Effector memory CD8-positive, alpha-beta T cell (primary cell): ENCODE measurements around the gene ACAP3.

Experiments
- ATAC-seq: fragments of 150-1000 bp; cut with Tn5 transposase; replicated peaks from 2 replicates; pipeline ENCODE4 v1.10.0; 2021; ENCODE audit warnings: mild to moderate bottlenecking, moderate library complexity
- DNase-seq, 3 experiments: peaks; one replicate each; pipeline ENCODE4 v3.0.0; 2021
- H3K27ac Mint-ChIP-seq, 2 donors: one replicate each; pipeline ENCODE4 v1.8.0; 2022; ENCODE audit warnings: mild to moderate bottlenecking in 2 of 2, mixed read lengths in 2 of 2, moderate library complexity in 2 of 2
- H3K27me3 Mint-ChIP-seq, 2 donors: one replicate each; pipeline ENCODE4 v1.8.0; 2022; ENCODE audit warnings: mixed read lengths in 2 of 2
- H3K36me3 Mint-ChIP-seq: one replicate; pipeline ENCODE4 v1.8.0; 2022; ENCODE audit warnings: mild to moderate bottlenecking, moderate library complexity, mixed read lengths; ENCODE audit not compliant: insufficient read depth
- H3K4me1 Mint-ChIP-seq, 2 donors: one replicate each; pipeline ENCODE4 v1.8.0; 2022; ENCODE audit warnings: low read depth in 2 of 2, mixed read lengths in 2 of 2
- H3K4me3 Mint-ChIP-seq, 2 donors: one replicate each; pipeline ENCODE4 v1.8.0; 2022; ENCODE audit warnings: mild to moderate bottlenecking in 2 of 2, mixed read lengths in 2 of 2, moderate library complexity in 2 of 2
- H3K9me3 Mint-ChIP-seq, 2 donors: one replicate each; pipeline ENCODE4 v1.8.0; 2022; ENCODE audit warnings: mixed read lengths in 2 of 2

ACAP3 gene

GRCh38 chr1:1300352-1300739 is 7.4 kb downstream of the ACAP3 start:
- peaks cover 0 to 4% of the 10 kb centered on the region in 2 donors for H3K4me1 Mint-ChIP-seq
- no peaks in the 10 kb centered on the region for H3K9me3 Mint-ChIP-seq
- H3K27ac Mint-ChIP-seq: no peak overlapping the region
- H3K27me3 Mint-ChIP-seq: no peaks in the 10 kb centered on the region
- DNase-seq: no peak
- no peak for ATAC-seq
- no peaks in the 10 kb centered on the region for H3K36me3 Mint-ChIP-seq
- H3K4me3 Mint-ChIP-seq: no peak overlapping the region

GRCh38 chr1:1299686-1300351 is 7.9 kb downstream of the ACAP3 start:
- H3K27me3 Mint-ChIP-seq: no peaks in the 10 kb centered on the region
- DNase-seq (no peak), ATAC-seq (peak; percentile 65)
- H3K9me3 Mint-ChIP-seq: no peaks in the 10 kb centered on the region
- H3K4me3 Mint-ChIP-seq: no peak overlapping the region
- peaks cover 0 to 3% of the 10 kb centered on the region in 2 donors for H3K4me1 Mint-ChIP-seq
- no peak overlapping the region for H3K27ac Mint-ChIP-seq
- H3K36me3 Mint-ChIP-seq: no peaks in the 10 kb centered on the region

DNA sequence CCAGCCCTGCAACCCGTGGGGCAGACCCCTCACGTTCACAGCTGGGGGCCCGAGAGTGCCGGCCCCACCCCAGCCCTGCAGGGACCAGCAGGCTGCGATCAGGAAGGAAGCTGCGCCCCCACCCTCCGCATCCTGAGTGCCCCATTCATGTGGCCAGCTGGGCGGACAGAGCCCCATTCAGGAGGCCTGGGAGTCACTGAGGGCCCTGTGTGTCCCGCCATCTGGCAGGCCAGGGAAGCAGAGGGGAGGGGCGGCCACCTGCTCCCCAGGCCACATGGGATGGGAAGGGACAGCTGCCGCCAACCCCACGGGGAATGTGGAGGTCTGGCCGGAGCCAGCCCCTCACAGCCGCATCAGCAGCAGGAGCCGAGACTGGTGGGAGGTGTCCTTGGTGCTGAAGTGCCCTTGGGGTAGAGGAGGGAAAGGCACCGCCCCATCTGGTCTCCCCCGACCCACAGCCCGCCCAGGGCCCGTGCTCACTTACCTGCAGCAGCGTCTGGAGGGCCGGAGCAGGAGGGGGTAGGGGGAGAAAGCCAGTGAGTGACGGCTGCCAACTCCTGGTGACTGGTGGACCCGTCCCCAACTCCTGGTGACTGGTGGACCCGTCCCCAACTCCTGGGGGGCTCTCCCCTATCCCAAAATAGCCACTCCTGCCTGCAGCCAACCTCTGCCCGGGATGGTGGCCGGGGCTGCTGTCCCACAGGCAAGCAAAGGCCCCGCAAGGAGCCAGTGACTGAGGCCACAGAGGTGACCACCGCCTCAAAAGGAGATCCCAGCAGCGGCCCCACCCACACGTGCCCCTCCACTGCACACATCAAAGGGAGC is 8.7 kb downstream of the ACAP3 start:
- Mint-ChIP-seq H3K4me3 (no peak overlapping the region), H3K4me1 (no peaks in the 10 kb centered on the region), H3K27ac (no peak overlapping the region), H3K9me3 (no peaks in the 10 kb centered on the region), H3K36me3 (no peaks in the 10 kb centered on the region), H3K27me3 (no peaks in the 10 kb centered on the region)
- DNase-seq: no peak
- no peak for ATAC-seq

DNA sequence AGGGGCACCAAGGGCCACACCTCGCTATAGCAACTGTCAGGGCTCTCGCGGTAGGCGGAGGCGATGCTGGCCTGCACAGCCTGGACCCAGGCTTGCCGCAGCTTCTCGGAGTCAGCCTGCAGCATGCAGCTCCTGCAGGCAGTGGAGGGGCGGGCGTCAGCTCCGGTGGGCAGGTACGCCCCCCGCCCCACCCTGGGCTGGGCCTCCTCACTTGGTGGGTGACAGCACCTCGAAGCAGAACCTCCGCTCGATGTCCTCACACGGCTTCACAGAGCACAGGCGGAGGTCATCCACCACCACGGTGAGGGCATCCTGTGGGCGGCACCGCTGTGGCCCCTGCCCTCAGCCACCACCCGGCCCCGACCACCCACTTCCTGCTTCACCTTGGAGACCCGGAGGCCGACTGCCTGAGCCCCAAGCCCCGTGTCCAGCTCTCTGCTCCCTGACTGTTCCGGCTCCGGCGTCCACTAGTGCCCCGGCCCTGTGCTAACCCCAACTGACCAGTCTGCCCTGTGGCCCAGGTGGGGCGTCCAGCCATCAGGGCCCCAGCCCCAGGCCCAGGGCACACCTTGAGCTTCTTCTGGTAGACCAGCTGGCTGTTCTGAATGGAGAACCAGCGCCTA is 9.8 kb downstream of the ACAP3 start:
- H3K9me3 Mint-ChIP-seq: no peaks in the 10 kb centered on the region
- H3K4me1 Mint-ChIP-seq: no peaks in the 10 kb centered on the region
- H3K36me3 Mint-ChIP-seq: no peaks in the 10 kb centered on the region
- H3K27ac Mint-ChIP-seq: no peak overlapping the region
- DNase-seq (no peak), ATAC-seq (no peak)
- H3K27me3 Mint-ChIP-seq: no peaks in the 10 kb centered on the region
- no peak overlapping the region for H3K4me3 Mint-ChIP-seq

DNA sequence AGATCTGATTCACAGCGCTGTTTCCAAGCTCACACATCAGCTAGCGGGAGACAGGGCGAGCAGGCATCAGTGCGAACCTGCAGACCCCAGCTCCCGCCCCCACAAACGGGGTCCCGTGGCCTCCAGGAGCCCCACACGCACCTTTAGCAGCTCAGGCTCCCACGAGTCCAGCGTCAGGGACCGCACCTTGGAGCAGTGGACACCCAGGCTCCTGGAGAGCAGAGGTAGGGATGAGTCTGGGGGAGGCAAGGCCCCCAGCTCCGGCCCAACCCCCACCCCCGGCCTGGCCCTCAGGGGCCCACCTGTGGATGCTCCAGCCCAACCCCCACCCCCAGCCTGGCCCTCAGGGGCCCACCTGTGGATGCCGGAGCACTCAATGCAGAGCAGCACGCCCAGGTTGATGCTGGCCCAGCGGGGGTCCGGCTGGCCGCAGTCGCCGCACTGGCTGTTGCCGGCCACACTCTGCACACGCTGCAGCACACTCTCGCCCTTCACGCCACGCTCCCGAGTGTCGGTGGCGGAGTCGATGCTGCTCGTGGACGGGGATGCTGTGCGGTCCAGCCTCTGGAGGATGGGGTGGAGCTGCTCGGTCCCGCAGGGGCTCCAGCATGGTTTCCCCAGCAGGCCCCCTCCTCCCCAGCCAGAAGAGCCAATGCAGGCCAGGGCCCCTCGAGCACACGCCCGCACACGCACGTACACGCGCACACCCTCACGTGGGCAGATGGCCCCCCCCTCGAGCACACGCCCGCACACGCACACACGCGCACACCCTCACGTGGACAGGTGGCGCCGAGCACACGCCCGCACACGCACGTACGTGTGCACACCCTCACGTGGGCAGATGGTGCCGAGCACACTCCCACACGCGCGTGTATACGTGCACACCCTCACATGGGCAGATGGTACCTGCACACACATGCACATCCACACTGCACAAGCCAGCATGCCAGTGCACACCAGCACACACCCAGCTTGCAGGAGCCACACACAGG is 11.4 kb downstream of the ACAP3 start:
- ATAC-seq (no peak), DNase-seq (no peak)
- H3K27me3 Mint-ChIP-seq: no peaks in the 10 kb centered on the region
- no peak overlapping the region for H3K27ac Mint-ChIP-seq
- no peaks in the 10 kb centered on the region for H3K9me3 Mint-ChIP-seq
- peaks cover 4% of the 10 kb centered on the region for H3K36me3 Mint-ChIP-seq
- H3K4me3 Mint-ChIP-seq: no peak overlapping the region
- no peaks in the 10 kb centered on the region for H3K4me1 Mint-ChIP-seq

DNA sequence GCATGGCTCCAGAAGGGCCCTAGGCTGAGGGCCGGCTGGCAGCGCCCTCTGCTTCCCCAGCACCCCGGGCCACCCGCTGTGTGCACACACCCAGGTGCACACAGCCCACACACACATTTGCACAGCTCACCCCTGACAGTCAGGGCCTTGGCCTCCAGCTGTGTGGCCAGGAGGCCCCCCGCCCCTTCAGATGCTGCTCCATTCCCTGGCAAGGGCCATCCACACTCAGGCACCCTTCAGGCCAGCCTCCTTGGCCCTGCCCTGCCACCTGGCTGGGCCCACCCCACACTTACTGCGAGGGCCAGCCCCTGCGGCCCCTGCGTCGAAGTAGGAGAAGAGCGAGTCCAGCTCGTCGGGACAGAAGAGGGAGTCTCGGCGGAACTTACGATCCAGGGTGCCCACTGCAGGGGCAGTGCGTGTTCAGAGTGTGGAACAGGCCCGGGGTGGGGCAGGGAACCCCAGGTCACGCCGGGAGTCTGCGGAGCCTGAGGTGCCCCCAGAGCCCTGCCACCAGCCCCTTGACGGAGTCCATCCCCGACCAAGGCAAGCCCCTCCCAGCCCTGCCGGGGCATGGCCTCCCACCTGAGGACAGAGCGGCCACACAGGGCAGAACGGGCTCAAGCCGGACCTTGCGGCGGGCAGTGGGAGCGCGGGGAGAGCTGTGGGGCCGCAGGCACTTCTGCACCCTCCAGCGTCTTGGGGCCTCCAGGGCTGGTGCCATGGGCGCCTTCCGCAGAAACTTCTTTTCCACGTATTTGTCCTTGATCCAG is 12.4 kb downstream of the ACAP3 start:
- Mint-ChIP-seq H3K4me1 (peaks cover 0 to 3% of the 10 kb centered on the region in 2 donors), H3K9me3 (no peaks in the 10 kb centered on the region), H3K36me3 (peaks cover 4% of the 10 kb centered on the region), H3K27ac (no peak overlapping the region), H3K27me3 (no peaks in the 10 kb centered on the region), H3K4me3 (no peak overlapping the region)
- DNase-seq (no peak), ATAC-seq (no peak)

DNA sequence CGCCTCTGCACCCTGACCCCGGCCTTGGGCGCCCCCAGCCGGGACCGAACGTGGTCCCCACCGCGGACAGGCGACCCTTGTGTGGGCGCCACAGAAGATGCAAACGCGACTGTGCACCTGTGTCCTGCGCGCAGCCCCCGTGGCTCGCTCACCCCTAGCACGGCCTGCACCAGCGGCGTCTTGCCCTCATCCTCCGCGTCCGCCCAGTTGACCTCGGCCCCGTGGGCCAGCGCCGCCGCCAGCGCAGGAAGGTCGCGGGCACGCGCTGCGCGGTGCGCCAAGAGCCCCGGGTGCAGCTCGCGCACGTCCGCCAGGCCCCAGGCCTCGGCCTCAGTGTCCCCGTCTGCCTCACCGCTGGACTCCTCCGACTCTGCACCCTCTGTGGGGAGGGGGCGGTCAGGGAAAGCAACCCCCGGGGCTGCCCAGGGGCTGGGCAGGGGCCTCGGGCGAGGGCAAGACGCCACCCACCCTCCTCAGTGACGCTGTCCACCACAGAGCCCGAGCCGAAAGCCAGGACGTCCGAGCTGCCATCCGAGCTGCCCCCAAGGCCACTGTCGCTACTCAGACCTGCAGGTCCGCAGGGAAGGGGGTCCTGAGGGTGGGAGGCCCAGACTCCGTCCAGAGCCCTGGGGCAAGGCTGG is 13.4 kb downstream of the ACAP3 start:
- peaks cover 4% of the 10 kb centered on the region for H3K36me3 Mint-ChIP-seq
- H3K27me3 Mint-ChIP-seq: no peaks in the 10 kb centered on the region
- no peak for DNase-seq
- no peak overlapping the region for H3K4me3 Mint-ChIP-seq
- no peaks in the 10 kb centered on the region for H3K9me3 Mint-ChIP-seq
- H3K27ac Mint-ChIP-seq: no peak overlapping the region
- ATAC-seq: no peak
- peaks cover 0 to 5% of the 10 kb centered on the region in 2 donors for H3K4me1 Mint-ChIP-seq

GRCh38 chr1:1293263-1294249 is 14.2 kb downstream of the ACAP3 start:
- no peak for ATAC-seq
- Mint-ChIP-seq H3K27ac (no peak overlapping the region), H3K36me3 (peaks cover 4% of the 10 kb centered on the region), H3K27me3 (no peaks in the 10 kb centered on the region), H3K4me1 (peaks cover 0 to 5% of the 10 kb centered on the region in 2 donors), H3K9me3 (no peaks in the 10 kb centered on the region), H3K4me3 (no peak overlapping the region)
- DNase-seq: no peak

- no peaks in the 10 kb centered on the region for H3K27me3 Mint-ChIP-seq
- ATAC-seq (no peak), DNase-seq (no peak)
- peaks cover 0 to 5% of the 10 kb centered on the region in 2 donors for H3K4me1 Mint-ChIP-seq
- peaks cover 4% of the 10 kb centered on the region for H3K36me3 Mint-ChIP-seq
- no peaks in the 10 kb centered on the region for H3K9me3 Mint-ChIP-seq
- H3K4me3 Mint-ChIP-seq: no peak overlapping the region
- no peak overlapping the region for H3K27ac Mint-ChIP-seq
Observed at GRCh38 chr1:1292851-1293250, 14.9 kb downstream of the ACAP3 start.

DNA sequence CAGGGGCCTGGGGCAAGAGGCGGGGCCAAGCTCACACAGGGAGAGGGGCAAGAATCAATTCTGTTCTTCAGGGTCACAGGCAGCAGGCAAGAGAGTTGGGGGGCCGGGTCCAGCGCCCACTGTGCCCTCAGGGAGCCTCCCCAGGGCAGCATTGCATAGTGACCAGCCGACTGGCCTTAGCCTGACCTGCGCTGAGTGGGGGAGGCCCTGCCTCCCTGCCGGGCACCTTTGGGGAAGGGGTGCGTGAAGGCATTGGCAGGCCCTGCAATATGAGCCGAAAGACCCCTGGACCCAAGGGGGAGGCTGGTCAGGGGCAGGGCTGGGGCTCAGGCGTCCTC is 15.3 kb downstream of the ACAP3 start:
- no peaks in the 10 kb centered on the region for H3K27me3 Mint-ChIP-seq
- no peak for DNase-seq
- no peak overlapping the region for H3K4me3 Mint-ChIP-seq
- peaks cover 4% of the 10 kb centered on the region for H3K36me3 Mint-ChIP-seq
- no peaks in the 10 kb centered on the region for H3K9me3 Mint-ChIP-seq
- ATAC-seq: no peak
- peak overlapping the region in 1 of 2 donors; percentile 67 for H3K27ac Mint-ChIP-seq
- peaks cover 0 to 5% of the 10 kb centered on the region in 2 donors for H3K4me1 Mint-ChIP-seq

GRCh38 chr1:1291548-1292441 is 15.9 kb downstream of the ACAP3 start:
- peak; percentile 86 for ATAC-seq
- H3K9me3 Mint-ChIP-seq: no peaks in the 10 kb centered on the region
- H3K36me3 Mint-ChIP-seq: peaks cover 4% of the 10 kb centered on the region
- peak overlapping the region in 1 of 2 donors; percentile 67 for H3K27ac Mint-ChIP-seq
- no peak overlapping the region for H3K4me3 Mint-ChIP-seq
- no peaks in the 10 kb centered on the region for H3K27me3 Mint-ChIP-seq
- peaks cover 0 to 5% of the 10 kb centered on the region in 2 donors for H3K4me1 Mint-ChIP-seq
- DNase-seq: peak in 2 of 3 experiments; percentile 55 to 56
